Esophagus squamous epithelium (tissue), 4 donors: ENCODE measurements around the gene CCDC8.

Source experiments
- CTCF ChIP-seq, 6 experiments: fragments of 450-650 bp in 4 of 6; fragments of 200-600 bp in 2 of 6; sonication (generic) in 2 of 6; IDR thresholded peaks; one replicate each; pipeline ENCODE4 v1.5.1; 2016 to 2019; ENCODE audit warnings: antibody characterized with exemption in 6 of 6, mild to moderate bottlenecking in 4 of 6, moderate library complexity in 4 of 6
- POLR2A ChIP-seq, 4 donors: fragments of 450-650 bp; IDR thresholded peaks; one replicate each; pipeline ENCODE4 v1.6.1; 2017; ENCODE audit warnings: antibody characterized with exemption in 4 of 4, mild to moderate bottlenecking in 4 of 4, moderate library complexity in 3 of 4

- TF ChIP-seq CTCF (IDR thresholded peaks at IDR 0.05) = no peak
- no peak for TF ChIP-seq POLR2A (IDR thresholded peaks at IDR 0.05)
These were observed 9.8 kb upstream of the CCDC8 start for GRCh38 chr19:46423188-46423587.
